Measurements from ENCODE around the gene NFKBIE.

- TF ChIP-seq CREB1 (IDR thresholded peaks at IDR 0.05; ENCODE audit: low read depth) (no peak), NFIC (IDR thresholded peaks at IDR 0.05) (no peak), USF1 (IDR thresholded peaks at IDR 0.05) (no peak), EP300 (IDR thresholded peaks at IDR 0.05; ENCODE audit: borderline replicate concordance) (no peak), EGR1 (IDR thresholded peaks at IDR 0.05) (no peak), TCF12 (IDR thresholded peaks at IDR 0.05; ENCODE audit: low read depth) (no peak), REST (IDR thresholded peaks at IDR 0.05; ENCODE audit: low read depth) (no peak), RAD21 (IDR thresholded peaks at IDR 0.05; ENCODE audit: low read depth) (no peak), CEBPB (IDR thresholded peaks at IDR 0.05) (no peak)
- TF ChIP-seq, protein P1, sequence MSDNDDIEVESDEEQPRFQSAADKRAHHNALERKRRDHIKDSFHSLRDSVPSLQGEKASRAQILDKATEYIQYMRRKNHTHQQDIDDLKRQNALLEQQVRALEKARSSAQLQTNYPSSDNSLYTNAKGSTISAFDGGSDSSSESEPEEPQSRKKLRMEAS (IDR thresholded peaks at IDR 0.05) = no peak
Measured at GRCh38 chr6:44214307-44214706, 51.0 kb downstream of the NFKBIE start.

Data from Ishikawa (cell line).